Activated CD4-positive, alpha-beta T cell treated with anti-CD3 and anti-CD28 coated beads, Interleukin-2, amount 10 ng/mL, durations not matched to agents 24 days and 14 days (primary cell): ENCODE measurements around the gene STEEP1. TPM values are rescaled to one million over a fixed set of nuclear protein-coding genes. Genes with fewer than 3 reads are reported as not detected.

Source experiments
- DNase-seq: peaks from one replicate; pipeline ENCODE4 v3.0.0; 2022
- H3K27ac Mint-ChIP-seq: one replicate; pipeline ENCODE4 v1.8.0; 2022; ENCODE audit warnings: mild to moderate bottlenecking, mixed read lengths
- H3K27me3 Mint-ChIP-seq: one replicate; pipeline ENCODE4 v1.8.0; 2022; ENCODE audit warnings: mixed read lengths
- H3K36me3 Mint-ChIP-seq: one replicate; pipeline ENCODE4 v1.8.0; 2022; ENCODE audit warnings: low read depth, mild to moderate bottlenecking, mixed read lengths
- H3K4me1 Mint-ChIP-seq: one replicate; pipeline ENCODE4 v1.8.0; 2021; ENCODE audit warnings: mixed read lengths
- H3K4me3 Mint-ChIP-seq: one replicate; pipeline ENCODE4 v1.8.0; 2022; ENCODE audit warnings: mild to moderate bottlenecking, moderate library complexity, mixed read lengths
- H3K9me3 Mint-ChIP-seq: one replicate; pipeline ENCODE4 v1.8.0; 2021; ENCODE audit warnings: mixed read lengths
- intact Hi-C: fragments of 100-400 bp; cut with micrococcal nuclease; formaldehyde crosslinking; loops from one replicate; pipeline ENCODE4 v1.15.1; 2023
- total RNA-seq: library from RNA; stranded (reverse); gene quantifications from 2 replicates; pipeline ENCODE4 v1.2.3, GENCODE V29; 2022

The STEEP1 gene
- total RNA-seq, 1 donor from 2014 or later, result 24.4 TPM

DNA sequence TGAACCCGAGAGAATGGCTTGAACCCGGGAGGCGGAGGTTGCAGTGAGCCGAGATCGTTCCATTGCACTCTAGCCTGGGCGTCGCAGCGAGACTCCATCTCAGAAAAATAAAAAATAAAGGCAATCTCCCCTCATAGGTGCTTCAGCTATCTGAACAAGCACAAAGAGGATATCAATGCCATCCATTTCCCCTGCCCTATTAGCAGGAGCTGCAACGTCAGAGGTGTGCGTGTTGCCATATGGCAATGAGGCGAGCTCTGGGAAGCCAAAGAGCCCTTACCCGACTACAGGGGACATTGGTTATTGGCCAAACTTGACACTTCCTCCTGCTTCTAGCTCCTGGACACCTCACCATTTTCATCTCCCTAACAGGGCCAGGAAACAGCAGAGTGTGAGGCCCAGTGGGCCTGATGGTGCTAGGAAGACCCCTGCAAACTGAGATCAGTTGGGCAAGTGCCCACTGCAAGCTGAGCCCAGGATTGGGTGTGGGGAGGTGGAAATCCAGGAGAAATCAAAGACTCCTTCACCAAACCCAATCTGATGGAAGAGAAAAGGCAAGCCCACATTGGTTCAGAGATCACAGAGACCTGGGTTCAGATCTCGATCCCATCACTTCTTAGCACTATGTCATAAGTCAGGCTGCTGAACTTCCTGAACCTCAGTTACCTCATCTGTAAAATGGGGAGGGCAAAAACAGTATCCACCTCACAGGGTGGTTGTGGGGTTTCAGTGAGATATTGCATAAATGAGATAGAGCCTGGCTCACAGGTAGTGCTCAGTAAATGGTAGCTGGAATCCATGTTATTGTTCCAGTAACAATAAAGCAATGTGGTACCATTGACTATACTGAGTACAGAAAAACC lies 75.8 kb downstream of the STEEP1 start:
- intact Hi-C loops, result loop anchor here (5.0 to 10.0 kb wide), 2 partner anchors 115 to 393 kb away; partner anchors contain the start of gene NKRF
- H3K27me3 Mint-ChIP-seq, result no peaks in the 10 kb centered on the region
- no peaks in the 10 kb centered on the region for H3K9me3 Mint-ChIP-seq
- H3K27ac Mint-ChIP-seq, result no peak overlapping the region
- DNase-seq, result no peak
- no peaks in the 10 kb centered on the region for H3K36me3 Mint-ChIP-seq
- H3K4me3 Mint-ChIP-seq, result no peak overlapping the region
- H3K4me1 Mint-ChIP-seq, result no peaks in the 10 kb centered on the region

GRCh38 chrX:119488749-119489148 lies 76.5 kb downstream of the STEEP1 start:
- Mint-ChIP-seq H3K9me3 (no peaks in the 10 kb centered on the region), H3K36me3 (no peaks in the 10 kb centered on the region), H3K4me3 (no peak overlapping the region), H3K27me3 (no peaks in the 10 kb centered on the region), H3K27ac (no peak overlapping the region), H3K4me1 (no peaks in the 10 kb centered on the region)
- peak; percentile 74 for DNase-seq
- intact Hi-C loops, result loop anchor here (5.0 to 10.0 kb wide), 2 partner anchors 116 to 394 kb away; partner anchors contain the start of gene NKRF

Other genes with a start within 250 kb of the STEEP1 start
- 10.6 and 10.7 TPM in 2 replicates for gene SLC25A43, start 166.1 kb downstream of the STEEP1 start, total RNA-seq
- gene SLC25A5, start 97.0 kb downstream of the STEEP1 start, total RNA-seq, result 532 and 544 TPM in 2 replicates
- 58.8 and 60.9 TPM in 2 replicates for gene UBE2A, start 9.2 kb upstream of the STEEP1 start, total RNA-seq
- 28.0 and 29.8 TPM in 2 replicates for gene NKRF, start 41.0 kb upstream of the STEEP1 start, total RNA-seq
- gene SEPTIN6, start 127.8 kb upstream of the STEEP1 start, total RNA-seq, result 151 and 153 TPM in 2 replicates
- 0.35 and 0.45 TPM in 2 replicates for gene SOWAHD, start 193.2 kb upstream of the STEEP1 start, total RNA-seq
- gene RPL39, start 226.2 kb upstream of the STEEP1 start, total RNA-seq, result 2,109 and 2,135 TPM in 2 replicates